MCF 10A (cell line): ENCODE results near the gene IKZF4. TPM values are rescaled to one million over a fixed set of nuclear protein-coding genes. Genes with fewer than 3 reads are reported as not detected.
A peak's percentile ranks its signal among the peaks of the same experiment; 100 is the strongest.

ENCODE experiments used
- Bru-seq: library from RNA; stranded (reverse); fragments of 400-500 nt; gene quantifications from one replicate; lab custom pipeline; 2021; lab: Mats Ljungman, UMichigan
- BruChase-seq, 2 experiments: library from RNA; stranded (reverse); fragments of 400-500 nt; gene quantifications; one replicate each; lab custom pipeline; 2021; lab: Mats Ljungman, UMichigan
- BruUV-seq: library from RNA; stranded (reverse); fragments of 400-500 nt; replicated peaks from 2 replicates; lab custom pipeline; 2021; lab: Mats Ljungman, UMichigan
- CTCF ChIA-PET: fragments of 300-600 bp; sonication (Branson Sonifier 250); formaldehyde crosslinking; extraction: SDS; loops from one replicate; lab custom pipeline; 2021; ENCODE audit warnings: antibody characterized with exemption, inconsistent platforms; lab: Yijun Ruan, JAX
- POLR2A ChIA-PET: fragments of 300-600, 350-650 bp; sonication (Branson Sonifier 250); formaldehyde crosslinking; extraction: SDS; loops from one replicate; lab custom pipeline; 2020; ENCODE audit warnings: antibody characterized with exemption, inconsistent platforms; lab: Yijun Ruan, JAX
- DNase-seq: peaks from one replicate; pipeline ENCODE4 v3.0.0-alpha.2; 2018; ENCODE audit not compliant: unreplicated experiment
- H3K27ac Mint-ChIP-seq: one replicate; pipeline ENCODE4 v1.8.0; 2022; ENCODE audit warnings: mild to moderate bottlenecking, low read depth, mixed read lengths; ENCODE audit not compliant: unreplicated experiment
- H3K27me3 Mint-ChIP-seq: one replicate; pipeline ENCODE4 v1.8.0; 2022; ENCODE audit warnings: mixed read lengths; ENCODE audit not compliant: insufficient read depth, unreplicated experiment
- H3K36me3 Mint-ChIP-seq: one replicate; pipeline ENCODE4 v1.8.0; 2022; ENCODE audit warnings: mild to moderate bottlenecking, moderate library complexity, mixed read lengths; ENCODE audit not compliant: insufficient read depth, unreplicated experiment
- H3K4me1 Mint-ChIP-seq: one replicate; pipeline ENCODE4 v1.8.0; 2022; ENCODE audit warnings: mixed read lengths; ENCODE audit not compliant: insufficient read depth, unreplicated experiment
- H3K4me3 Mint-ChIP-seq: one replicate; pipeline ENCODE4 v1.8.0; 2022; ENCODE audit warnings: mild to moderate bottlenecking, moderate library complexity, mixed read lengths; ENCODE audit not compliant: unreplicated experiment
- H3K9me3 Mint-ChIP-seq: one replicate; pipeline ENCODE4 v1.8.0; 2022; ENCODE audit warnings: mixed read lengths; ENCODE audit not compliant: unreplicated experiment
- intact Hi-C: fragments of 100-400 bp; cut with micrococcal nuclease; formaldehyde crosslinking; loops from 2 replicates; pipeline ENCODE4 v1.14.1; 2022
- long read RNA-seq: library from polyadenylated mRNA; stranded (forward); transcript quantifications from one replicate; pipeline ENCODE4 v2.0.0, GENCODE V29; 2022
- total RNA-seq: library from RNA; stranded (reverse); gene quantifications from 2 replicates; pipeline ENCODE4 v1.2.3, GENCODE V29; 2022
- TF ChIP-seq, protein P1 (sequence below): fragments of 200-600 bp; IDR thresholded peaks from one replicate; pipeline ENCODE4 v1.8.0; 2022; ENCODE audit warnings: antibody characterized with exemption, mild to moderate bottlenecking; ENCODE audit not compliant: unreplicated experiment

IKZF4 gene
- 2.4 and 3.4 TPM in 2 replicates for total RNA-seq
- percentile 43 among the genes with signal in this experiment for Bru-seq, nascent RNA
- BruChase-seq, experiment 1, labeled RNA remaining after a 6-hour chase = percentile 71 among the genes with signal in this experiment
- percentile 52 among the genes with signal in this experiment for BruChase-seq, experiment 2, labeled RNA remaining after a 2-hour chase
- long read RNA-seq, partial matches to known transcripts = 0 of 1 reads
- long read RNA-seq, other reads (novel, unspliced or antisense) = 1 of 1 reads

DNA sequence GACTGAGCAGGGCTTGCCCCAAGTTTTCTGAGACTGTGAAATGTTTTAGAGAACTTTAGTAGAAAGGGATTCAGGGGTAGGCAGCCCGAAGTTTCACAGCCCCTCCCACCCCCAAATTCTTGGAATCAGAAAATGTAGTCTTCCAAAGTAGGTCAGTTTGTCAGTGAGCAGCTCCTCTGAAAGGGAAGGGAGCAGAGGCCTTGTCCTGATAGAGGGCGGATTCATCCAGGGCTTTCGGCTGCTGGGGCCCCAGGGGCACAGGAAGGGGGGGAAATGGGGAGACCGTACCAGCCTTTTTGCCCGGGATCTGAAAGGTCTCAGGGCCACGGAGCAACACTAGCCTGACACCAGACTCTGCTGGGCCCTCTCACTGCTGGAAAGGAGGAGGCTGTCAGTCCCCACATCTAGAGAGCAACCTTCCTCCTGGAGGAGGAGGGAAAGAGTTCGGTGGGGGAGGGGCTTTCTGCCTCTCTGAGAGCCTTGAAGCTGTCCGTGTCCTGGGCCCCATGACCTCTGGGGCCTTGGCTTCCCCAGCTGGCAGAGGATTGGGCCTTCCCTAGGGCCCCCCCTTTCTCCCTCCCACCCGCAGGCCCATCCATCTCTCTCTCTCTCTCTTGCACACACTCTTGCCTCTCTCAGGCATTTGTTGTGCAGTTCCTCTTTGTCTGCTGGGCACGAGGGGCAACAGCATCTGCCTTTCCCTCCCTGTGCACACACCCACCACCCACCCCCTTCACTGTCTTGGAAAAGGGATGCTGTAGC lies at the start of gene IKZF4:
Gene IKZF4, plus strand, starts transcription at position 621 of the 762 bp plus-strand sequence. CDS start 451 bp downstream, outside the sequence.
- Mint-ChIP-seq H3K27me3 (no peaks in the 10 kb centered on the region), H3K27ac (no peak within 1 kb of the TSS), H3K4me1 (no peaks in the 10 kb centered on the region)

DNA sequence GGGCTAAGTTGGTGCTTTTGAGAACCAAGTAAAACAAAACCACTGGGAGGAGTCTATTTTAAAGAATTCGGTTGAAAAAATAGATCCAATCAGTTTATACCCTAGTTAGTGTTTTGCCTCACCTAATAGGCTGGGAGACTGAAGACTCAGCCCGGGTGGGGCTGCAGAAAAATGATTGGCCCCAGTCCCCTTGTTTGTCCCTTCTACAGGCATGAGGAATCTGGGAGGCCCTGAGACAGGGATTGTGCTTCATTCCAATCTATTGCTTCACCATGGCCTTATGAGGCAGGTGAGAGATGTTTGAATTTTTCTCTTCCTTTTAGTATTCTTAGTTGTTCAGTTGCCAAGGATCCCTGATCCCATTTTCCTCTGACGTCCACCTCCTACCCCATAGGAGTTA lies 48.8 kb upstream of the IKZF4 start:
- Mint-ChIP-seq H3K4me3 (no peak overlapping the region), H3K27ac (no peak overlapping the region), H3K36me3 (peaks cover 16% of the 10 kb centered on the region), H3K4me1 (peaks cover 32% of the 10 kb centered on the region), H3K27me3 (no peaks in the 10 kb centered on the region), H3K9me3 (no peaks in the 10 kb centered on the region)
- intact Hi-C loops = loop anchor here (2.0 kb wide), 1 partner anchor 39 kb away; no protein-coding TSS in a partner anchor
- TF ChIP-seq, protein P1, sequence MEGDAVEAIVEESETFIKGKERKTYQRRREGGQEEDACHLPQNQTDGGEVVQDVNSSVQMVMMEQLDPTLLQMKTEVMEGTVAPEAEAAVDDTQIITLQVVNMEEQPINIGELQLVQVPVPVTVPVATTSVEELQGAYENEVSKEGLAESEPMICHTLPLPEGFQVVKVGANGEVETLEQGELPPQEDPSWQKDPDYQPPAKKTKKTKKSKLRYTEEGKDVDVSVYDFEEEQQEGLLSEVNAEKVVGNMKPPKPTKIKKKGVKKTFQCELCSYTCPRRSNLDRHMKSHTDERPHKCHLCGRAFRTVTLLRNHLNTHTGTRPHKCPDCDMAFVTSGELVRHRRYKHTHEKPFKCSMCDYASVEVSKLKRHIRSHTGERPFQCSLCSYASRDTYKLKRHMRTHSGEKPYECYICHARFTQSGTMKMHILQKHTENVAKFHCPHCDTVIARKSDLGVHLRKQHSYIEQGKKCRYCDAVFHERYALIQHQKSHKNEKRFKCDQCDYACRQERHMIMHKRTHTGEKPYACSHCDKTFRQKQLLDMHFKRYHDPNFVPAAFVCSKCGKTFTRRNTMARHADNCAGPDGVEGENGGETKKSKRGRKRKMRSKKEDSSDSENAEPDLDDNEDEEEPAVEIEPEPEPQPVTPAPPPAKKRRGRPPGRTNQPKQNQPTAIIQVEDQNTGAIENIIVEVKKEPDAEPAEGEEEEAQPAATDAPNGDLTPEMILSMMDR = no peak
- peak; percentile 80 for DNase-seq
- BruUV-seq = no TSS peak
- POLR2A ChIA-PET = interaction anchor here (0.6 to 3.6 kb wide), 8 partner anchors 10 to 155 kb away, joined by 3 to 140 read pairs (median 38); partner anchors contain the start of genes DGKA, ORMDL2, PA2G4 and PYM1
- CTCF ChIA-PET = no interaction called here

More for the DNA sequence above, at the start of gene IKZF4:
- ChIA-PET CTCF (interaction anchor here (0.6 to 2.7 kb wide), 2 partner anchors 9 to 25 kb away, joined by 3 to 8 read pairs; no protein-coding TSS in a partner anchor), POLR2A (interaction anchor here (1.1 kb wide), 1 partner anchor 9 kb away, joined by 3 read pairs; no protein-coding TSS in a partner anchor)
- peaks cover 6% of the 10 kb centered on the region for H3K36me3 Mint-ChIP-seq
- H3K4me3 Mint-ChIP-seq = no peak within 1 kb of the TSS
- H3K9me3 Mint-ChIP-seq = no peaks in the 10 kb centered on the region
- TF ChIP-seq, protein P1 = no peak
- intact Hi-C loops = no loop called here
- no peak for DNase-seq
- BruUV-seq = no TSS peak

DNA sequence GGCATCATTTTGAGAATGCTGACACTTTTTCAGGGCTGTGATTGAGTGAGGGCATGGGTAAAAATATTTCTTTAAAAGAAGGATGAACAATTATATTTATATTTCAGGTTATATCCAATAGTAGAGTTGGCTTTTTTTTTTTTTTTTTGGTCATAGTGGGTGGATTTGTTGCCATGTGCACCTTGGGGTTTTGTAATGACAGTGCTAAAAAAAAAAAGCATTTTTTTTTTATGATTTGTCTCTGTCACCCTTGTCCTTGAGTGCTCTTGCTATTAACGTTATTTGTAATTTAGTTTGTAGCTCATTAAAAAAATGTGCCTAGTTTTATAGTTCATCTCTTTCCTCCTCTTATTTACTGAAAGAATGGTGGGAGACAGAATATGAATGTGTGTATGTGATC lies 48.4 kb upstream of the IKZF4 start:
- TF ChIP-seq, protein P1 = no peak
- H3K9me3 Mint-ChIP-seq = no peaks in the 10 kb centered on the region
- peaks cover 20% of the 10 kb centered on the region for H3K36me3 Mint-ChIP-seq
- H3K4me1 Mint-ChIP-seq = peaks cover 28% of the 10 kb centered on the region
- no peak overlapping the region for H3K27ac Mint-ChIP-seq
- TSS peak; percentile 20 for BruUV-seq
- intact Hi-C loops = loop anchor here (2.0 kb wide), 1 partner anchor 40 kb away; no protein-coding TSS in a partner anchor
- DNase-seq = no peak
- H3K27me3 Mint-ChIP-seq = no peaks in the 10 kb centered on the region
- CTCF ChIA-PET = interaction anchor here (0.7 kb wide), 1 partner anchor 23 kb away, joined by 3 read pairs; no protein-coding TSS in a partner anchor
- POLR2A ChIA-PET = interaction anchor here (0.6 to 3.6 kb wide), 10 partner anchors 10 to 155 kb away, joined by 3 to 140 read pairs (median 30); partner anchors contain the start of genes DGKA, ORMDL2, PA2G4 and PYM1
- H3K4me3 Mint-ChIP-seq = no peak overlapping the region
